Measurements from ENCODE around the gene DPCD.

DPCD gene

GRCh38 chr10:101587725-101588653, at the start of gene DPCD, which contains the start of gene POLL:
Gene DPCD (plus strand): TSS chr10:101588321. CDS start chr10:101588337, 16 bp downstream.
Gene POLL (minus strand): TSS chr10:101588257. CDS start chr10:101587360, 897 bp downstream.
- DNase-seq, result peak; percentile 92

GRCh38 chr10:101538446-101538845, 49.7 kb upstream of the DPCD start:
- DNase-seq, result no peak

DNA sequence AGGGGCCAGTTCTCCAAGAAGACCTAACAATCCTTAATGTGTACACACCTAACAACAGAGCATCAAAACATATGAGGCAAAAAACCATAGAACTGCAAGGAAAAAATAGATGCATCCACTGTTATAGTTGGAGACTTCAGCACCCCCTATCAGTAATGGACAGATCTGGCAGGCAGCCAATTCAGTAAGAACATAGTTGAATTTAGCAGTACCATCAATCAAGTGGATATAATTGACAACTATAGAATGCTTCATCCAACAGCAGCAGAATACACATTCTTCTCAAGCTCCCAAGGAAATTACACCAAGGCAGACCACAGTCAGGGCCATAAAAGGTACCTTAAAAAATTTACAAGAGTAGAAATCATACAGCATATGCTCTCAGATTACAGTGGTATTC, 42.2 kb upstream of the DPCD start:
- DNase-seq, result no peak

GRCh38 chr10:101550965-101551364, 37.2 kb upstream of the DPCD start:
- DNase-seq, result no peak

- DNase-seq, result no peak
These were observed 35.7 kb upstream of the DPCD start for GRCh38 chr10:101552442-101552841.

DNA sequence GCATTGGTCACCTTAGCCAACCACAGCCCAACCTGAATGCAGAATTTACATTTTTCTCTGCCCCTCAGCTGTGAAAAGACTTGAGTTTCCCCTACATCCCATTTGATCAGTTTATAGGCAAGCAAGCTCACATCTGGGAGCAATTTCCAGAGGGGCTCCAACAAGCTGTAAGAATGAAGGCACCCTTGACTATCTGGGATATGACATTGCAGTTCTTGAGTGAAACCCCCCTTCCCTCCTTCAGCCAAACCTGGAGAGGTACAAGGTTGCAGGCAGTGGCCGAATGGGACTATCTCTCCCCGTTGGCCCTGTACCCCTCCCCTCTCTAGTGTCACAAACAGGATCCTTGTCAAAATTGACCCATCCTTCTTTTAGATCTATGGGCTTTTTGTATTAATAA, 30.6 kb upstream of the DPCD start:
- no peak for DNase-seq

DNA sequence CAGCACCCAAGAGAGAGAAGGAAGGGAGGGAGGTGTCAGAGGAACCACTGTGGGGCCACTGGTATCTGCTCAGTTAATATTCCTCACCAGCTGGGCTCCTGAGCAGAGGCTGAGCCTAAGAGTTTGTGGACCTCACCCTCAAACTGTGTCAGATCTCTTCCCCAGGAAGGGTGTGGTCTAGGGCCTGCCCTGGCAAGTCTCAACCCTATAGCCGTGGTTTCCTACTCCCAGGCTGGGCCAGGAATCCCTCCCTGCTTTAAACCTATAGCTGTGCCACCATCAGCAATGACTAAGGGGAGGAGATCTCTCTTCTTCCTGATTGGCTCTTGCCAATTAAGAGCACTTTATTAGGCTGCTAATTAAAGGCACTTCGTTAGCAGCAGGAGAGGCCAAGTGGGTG, 29.9 kb upstream of the DPCD start:
- no peak for DNase-seq

- no peak for DNase-seq
These were observed 29.2 kb upstream of the DPCD start for GRCh38 chr10:101558671-101559595.

GRCh38 chr10:101559596-101560297, 28.4 kb upstream of the DPCD start:
- no peak for DNase-seq

- DNase-seq, result no peak
These were observed 27.6 kb upstream of the DPCD start for GRCh38 chr10:101560298-101561067.

DNA sequence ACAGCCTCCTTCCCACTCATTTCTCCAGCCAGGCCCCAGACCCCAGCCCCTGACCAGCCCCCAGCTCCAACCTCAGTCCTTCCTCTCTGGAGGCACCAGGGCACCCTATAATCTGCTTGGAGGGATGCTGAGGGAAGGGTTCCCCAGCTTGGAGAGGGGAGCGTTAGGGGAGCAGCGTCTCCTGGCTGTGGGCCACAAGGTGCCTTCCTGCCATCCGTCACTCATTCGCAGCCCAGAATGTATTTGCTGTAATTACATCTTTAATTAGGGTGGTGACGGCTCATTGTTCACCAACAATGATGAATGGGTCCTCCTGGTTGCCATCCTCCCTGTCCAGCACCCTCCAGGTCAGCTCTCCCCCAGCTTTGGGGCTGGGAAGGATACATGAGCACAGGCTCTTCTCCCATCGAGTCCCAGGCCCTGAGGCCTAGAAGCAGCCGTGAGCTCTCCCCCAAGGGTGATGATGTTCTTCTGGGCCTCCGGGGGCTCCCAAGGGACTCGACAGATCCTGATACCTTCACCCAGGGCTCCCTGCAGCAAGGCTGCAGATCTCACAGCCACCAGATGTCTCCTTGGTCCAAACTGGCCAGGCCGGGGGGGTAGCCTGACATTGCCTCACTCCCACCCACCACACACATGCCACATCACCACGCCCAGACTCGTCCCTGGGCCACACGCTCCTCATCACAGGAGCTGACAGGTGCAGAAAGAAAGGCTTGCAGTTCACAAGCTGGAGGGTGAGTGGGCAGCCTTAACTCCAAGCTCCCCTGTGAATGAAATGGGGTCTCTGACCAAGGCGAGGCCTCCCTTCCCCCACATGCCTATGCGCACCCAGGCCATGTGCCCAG, 26.8 kb upstream of the DPCD start:
- no peak for DNase-seq

GRCh38 chr10:101562231-101562630, 25.9 kb upstream of the DPCD start:
- no peak for DNase-seq

DNA sequence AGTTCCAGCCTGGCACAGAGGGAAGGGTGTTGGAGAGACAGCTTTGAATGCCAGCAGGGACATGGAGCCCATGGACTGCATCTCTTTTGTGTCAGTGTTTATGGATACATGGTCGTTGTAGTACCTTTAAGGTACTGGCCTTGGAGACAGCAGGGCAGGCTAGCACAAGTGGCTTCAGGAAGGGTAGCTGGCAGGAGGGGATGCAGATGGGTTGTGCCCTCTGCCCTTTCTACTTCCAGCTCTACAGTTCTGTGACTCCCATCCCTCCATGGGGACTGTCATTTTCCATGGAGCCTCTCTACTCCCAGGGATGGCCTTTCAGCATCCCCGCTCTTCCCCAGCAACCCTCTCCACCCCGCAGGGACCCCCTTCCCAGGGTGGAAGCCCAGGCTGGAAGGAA, 25.1 kb upstream of the DPCD start:
- DNase-seq, result no peak

- DNase-seq, result no peak
These were observed 24.6 kb upstream of the DPCD start for GRCh38 chr10:101563497-101564040.

- DNase-seq, result no peak
These were observed 23.6 kb upstream of the DPCD start for GRCh38 chr10:101564490-101564991.

DNA sequence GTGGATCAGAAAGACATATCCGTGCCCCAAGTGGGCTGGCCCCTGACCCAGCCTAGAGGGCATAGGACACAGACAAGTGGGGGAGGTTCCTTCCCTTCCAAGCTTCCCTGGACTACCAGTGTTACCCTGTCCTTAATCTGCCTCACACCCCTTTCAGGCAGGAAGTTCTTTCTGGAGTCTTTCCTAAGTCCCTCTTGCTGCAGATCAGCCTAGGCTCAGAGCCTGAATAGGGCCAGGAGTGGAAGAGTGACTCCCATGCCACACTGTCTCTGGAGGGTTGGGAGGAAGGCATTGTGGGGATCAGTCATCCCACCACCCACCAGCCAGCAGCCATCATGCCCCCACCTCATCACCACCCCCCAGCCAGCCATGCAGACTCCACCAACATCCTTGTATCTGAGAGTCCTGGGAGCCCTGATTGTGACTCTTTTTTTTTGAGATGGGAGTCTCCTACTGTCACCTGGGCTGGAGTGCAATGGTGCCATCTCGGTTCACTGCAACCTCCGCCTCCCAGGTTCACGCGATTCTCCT, 22.7 kb upstream of the DPCD start:
- DNase-seq, result no peak

DNA sequence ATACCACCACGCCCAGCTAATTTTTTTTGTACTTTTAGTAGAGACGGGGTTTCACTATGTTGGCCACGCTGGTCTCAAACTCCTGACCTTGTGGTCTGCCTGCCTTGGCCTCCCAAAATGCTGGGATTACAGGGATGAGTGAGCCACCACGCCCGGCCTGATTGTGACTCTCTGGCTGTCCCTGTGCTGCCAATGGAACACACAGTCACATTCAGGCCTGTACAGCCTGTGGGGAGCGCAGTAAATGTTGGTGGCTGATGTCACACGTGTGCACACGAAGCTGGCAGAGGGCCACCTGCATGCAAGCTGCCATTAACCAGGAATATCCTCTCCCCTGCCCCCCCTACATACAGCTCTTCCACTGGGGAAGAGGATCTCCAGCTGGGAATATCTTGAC, 22.2 kb upstream of the DPCD start:
- no peak for DNase-seq

GRCh38 chr10:101566333-101567164, 21.6 kb upstream of the DPCD start:
- DNase-seq, result no peak
